ENCODE results near the gene EIF3M. TPM values are rescaled to one million over a fixed set of nuclear protein-coding genes. Genes with fewer than 3 reads are reported as not detected.

The EIF3M gene
- 484 and 494 TPM in 2 replicates for total RNA-seq

- DNase-seq (ENCODE audit: low read depth, low spot score) = peak; percentile 91
Observed at GRCh38 chr11:32583459-32584271, at the start of gene EIF3M. Gene EIF3M (plus strand): TSS chr11:32583831. CDS start chr11:32583888, 57 bp downstream.

DNA sequence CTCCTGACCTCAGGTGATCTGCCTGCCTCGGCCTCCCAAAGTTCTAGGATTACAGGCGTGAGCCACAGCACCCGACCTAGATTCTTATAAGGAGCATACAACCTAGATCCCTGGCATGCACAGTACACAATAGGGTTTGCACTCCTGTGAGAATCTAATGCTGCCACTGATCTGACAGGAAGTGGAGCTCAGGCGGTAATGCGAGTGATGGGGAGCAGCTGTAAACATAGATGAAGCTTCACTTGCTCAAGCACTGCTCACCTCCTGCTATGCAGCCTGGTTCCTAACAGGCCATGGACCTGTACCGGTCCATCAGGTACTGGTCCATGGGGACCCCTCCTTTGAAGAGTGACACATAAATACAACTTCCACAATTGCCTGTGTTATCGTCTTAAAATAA lies 44.8 kb upstream of the EIF3M start:
- DNase-seq (ENCODE audit: low read depth, low spot score) = no peak

GRCh38 chr11:32549611-32550187 lies 33.9 kb upstream of the EIF3M start:
- no peak for DNase-seq (ENCODE audit: low read depth, low spot score)

GRCh38 chr11:32550207-32550606 lies 33.4 kb upstream of the EIF3M start:
- DNase-seq (ENCODE audit: low read depth, low spot score) = no peak

GRCh38 chr11:32555091-32555490 lies 28.5 kb upstream of the EIF3M start:
- no peak for DNase-seq (ENCODE audit: low read depth, low spot score)

DNA sequence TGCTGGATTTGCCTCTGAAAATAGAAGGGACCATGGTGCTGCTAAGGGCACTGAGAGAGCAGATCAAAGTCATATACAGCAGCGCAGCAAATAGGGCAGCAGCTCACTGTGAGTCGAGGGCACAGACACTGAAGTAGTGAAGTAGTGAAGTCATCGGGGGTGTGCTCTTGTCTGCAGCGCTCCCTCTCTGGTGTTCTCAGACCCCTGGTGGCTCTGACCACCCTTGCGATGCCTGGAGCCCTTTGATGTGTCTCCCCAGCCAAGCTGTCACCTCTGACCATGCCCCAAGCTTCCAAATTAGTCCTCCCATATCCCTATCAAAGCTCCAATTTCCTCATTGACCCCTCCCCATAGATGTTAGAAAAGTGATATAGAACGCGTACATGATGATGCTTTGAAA lies 27.7 kb upstream of the EIF3M start:
- DNase-seq (ENCODE audit: low read depth, low spot score) = no peak

- no peak for DNase-seq (ENCODE audit: low read depth, low spot score)
Observed at GRCh38 chr11:32561835-32562234, 21.8 kb upstream of the EIF3M start.

- DNase-seq (ENCODE audit: low read depth, low spot score) = no peak
Observed at GRCh38 chr11:32562839-32563599, 20.6 kb upstream of the EIF3M start.

- DNase-seq (ENCODE audit: low read depth, low spot score) = no peak
Observed at GRCh38 chr11:32563600-32563959, 20.1 kb upstream of the EIF3M start.

DNA sequence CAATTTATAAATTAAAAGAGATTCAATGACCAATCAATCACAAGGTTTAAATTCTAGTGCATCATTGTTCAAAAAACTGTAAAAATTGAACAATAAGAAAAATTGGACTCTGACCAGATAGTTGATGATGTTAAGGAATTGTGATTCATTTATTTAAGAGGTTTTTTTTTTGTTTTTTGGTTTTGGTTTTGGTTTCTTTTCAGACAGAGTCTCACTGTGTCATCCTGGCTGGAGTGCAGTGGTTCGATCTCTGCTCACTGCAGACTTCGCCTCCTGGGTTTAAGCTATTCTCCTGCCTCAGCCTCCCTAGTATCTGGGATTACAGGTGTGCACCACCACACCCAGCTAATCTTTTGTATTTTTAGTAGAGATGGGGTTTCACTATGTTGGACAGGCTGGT lies 17.1 kb upstream of the EIF3M start:
- DNase-seq (ENCODE audit: low read depth, low spot score) = no peak

DNA sequence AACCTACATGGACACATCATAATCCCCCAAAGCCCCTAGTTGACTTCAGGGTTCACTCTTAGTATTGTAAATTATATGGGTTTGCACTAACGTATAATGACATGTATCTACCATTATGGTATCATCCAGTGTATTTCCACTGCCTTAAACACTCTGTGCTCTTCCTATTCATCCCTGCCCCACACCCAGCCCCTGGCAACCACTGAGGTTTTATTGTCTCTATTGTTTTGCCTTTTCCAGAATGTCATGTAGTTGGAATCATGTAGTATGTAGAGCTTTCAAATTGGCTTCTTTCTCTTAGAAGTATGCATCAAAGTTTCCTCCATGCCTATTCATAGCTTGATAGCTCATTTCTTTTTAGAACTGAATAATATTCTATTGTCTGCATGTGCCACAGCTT lies 16.5 kb upstream of the EIF3M start:
- no peak for DNase-seq (ENCODE audit: low read depth, low spot score)

DNA sequence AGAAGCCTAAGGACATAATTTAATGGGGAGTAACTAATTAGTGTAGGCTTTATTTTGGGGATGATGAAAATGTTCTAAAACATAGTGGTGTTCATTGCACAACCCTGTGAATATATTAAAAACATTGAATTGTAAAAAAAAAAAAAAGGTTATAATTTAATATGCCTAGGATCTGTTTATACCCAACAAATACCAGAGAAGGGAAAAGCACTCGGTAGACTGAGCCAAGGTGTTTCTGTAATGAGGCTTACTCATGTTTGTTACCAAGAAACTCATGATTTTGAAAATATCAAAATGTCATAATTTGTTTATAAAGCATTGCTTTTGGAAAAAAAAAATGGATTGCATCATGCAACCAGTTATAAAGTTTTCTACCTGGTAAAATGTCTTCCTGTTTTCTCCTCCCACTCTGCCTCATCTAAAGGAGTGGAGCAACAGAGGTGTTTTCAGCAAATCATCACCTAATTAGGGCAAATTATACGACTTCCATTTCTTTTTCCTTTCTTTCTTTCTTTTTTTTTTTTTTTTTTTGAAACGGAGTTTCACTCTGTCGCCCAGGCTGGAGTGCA lies 14.2 kb upstream of the EIF3M start:
- no peak for DNase-seq (ENCODE audit: low read depth, low spot score)

DNA sequence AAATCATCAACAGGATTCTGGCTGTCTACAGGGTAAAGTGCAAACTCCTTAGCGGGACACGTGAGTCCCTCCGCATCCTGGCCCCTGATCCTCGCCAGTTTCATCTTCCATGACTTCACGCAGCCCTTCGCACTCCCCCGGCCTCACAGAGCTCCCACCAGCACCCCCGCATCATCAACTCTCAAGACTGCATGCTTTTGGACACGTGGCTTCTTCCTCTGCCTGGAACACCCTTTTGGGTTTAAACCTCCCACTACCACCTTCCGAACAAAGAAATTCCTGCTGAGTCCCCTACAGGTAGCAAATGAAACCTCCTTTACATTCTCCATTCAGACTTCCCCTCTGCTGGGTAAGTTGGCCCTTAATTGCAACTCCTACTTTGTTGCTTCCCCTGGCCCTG lies 12.6 kb upstream of the EIF3M start:
- DNase-seq (ENCODE audit: low read depth, low spot score) = no peak

- DNase-seq (ENCODE audit: low read depth, low spot score) = no peak
Observed at GRCh38 chr11:32573228-32573627, 10.4 kb upstream of the EIF3M start.

DNA sequence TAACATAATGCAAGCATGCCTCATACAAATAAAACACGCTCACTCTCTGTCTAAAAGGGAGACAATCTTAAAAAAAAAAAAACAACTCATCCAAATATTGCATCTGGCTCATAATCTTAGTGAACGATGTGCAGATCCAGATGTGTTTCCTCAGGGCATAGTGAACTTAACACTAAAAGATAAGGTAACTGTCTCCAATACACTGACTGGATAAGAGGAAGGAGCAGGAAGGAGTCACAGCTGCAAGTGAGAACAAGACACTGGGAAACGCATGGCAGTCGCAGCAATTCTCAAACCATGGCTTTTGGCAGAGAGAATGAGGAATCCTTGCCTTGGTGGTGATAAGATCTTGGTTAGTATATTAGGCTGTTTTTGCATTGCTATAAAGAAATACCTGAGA lies 9.2 kb upstream of the EIF3M start:
- DNase-seq (ENCODE audit: low read depth, low spot score) = no peak

DNA sequence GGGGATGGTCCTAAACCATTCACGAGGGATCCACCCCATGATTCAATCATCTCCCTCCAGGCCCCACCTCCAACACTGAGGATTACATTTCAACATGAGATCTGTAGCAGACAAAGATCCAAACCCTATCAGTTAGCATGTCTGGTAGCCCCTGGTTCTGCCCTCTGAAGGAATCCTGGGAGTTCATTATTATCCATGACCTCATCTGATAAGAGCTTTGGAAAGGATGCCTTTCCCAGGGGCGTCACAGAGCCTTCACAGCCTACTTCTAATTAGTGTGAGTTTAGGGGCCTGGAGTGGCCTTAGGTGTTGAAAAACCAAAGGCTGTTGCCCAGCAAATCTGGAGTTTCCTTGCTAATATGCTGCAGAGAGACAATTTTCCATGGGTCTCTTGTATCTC lies 8.6 kb upstream of the EIF3M start:
- no peak for DNase-seq (ENCODE audit: low read depth, low spot score)

DNA sequence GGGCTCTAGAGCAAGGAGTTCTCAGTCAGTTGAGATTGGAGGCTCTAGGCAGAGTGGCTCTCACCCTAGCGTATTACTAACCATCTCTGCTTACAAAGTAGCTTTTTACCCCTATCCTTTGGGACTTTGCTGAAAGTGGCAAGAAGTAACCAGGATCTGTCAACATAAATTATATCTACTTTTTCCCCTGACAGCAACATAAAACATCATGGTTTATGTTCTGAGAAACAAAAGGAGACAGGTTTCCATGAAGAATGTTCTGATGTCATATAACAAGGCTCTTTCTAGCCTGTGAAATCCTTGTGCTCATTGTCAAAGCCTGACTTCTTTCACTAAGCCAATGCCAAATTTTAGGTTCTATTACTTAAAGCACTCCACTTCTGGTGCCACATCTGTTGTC lies 7.2 kb upstream of the EIF3M start:
- DNase-seq (ENCODE audit: low read depth, low spot score) = no peak

DNA sequence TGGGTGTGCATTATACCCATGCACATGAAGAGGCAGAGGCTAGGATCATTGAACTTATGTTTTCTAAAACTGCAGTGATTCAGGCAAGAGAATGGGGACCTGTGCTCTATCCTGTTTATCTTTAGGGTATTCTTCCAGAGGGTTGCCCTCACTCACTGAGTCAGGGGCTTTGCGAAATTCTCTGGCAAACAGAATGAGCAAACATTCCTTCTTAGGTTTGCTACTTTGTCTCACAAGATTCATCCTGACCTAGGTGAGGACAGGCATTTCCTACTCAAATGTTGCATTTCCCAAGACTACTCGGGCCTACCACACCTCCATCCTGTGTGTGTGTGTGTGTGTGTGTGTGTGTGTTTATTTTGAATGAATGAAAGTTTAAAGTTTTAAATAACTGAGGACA lies 2.7 kb upstream of the EIF3M start:
- no peak for DNase-seq (ENCODE audit: low read depth, low spot score)

DNA sequence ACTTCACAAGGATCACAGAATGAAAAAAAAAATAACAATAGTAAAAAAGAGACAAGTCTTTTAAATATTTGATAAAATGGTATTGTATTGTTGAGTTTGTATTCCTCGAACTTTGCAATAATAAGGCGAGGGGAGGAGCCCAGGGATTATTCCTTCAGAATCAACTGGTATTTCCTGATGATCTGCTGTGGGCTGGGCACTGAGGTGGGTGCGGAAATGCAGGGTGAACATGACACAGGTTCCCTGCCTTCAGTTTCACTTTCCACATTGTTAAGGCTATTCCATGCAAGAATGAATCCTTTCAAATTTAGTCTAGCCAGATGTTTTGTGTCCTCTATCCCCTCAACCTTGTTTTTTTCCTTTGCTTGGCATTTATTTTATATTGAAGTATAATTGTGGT lies 2.1 kb upstream of the EIF3M start:
- DNase-seq (ENCODE audit: low read depth, low spot score) = no peak

DNA sequence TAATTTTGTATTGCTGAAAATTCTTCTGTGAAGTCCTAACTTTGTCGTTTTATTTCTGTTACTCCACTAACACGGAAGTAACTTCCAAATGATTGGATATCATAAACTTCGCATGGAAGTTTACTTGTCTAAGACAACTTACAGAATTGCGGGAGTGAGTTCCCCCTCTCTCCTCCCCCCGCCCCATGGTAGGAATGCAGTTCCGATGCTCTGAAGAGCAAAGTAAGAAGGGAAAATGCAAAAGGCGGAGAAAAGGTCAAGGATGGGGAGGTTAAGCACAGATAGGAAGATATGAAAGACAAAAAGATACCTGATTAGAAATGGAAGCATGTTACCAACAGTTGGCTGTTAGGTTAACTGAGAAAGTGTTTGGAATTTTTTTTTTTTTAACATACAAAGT lies 1.3 kb downstream of the EIF3M start:
- DNase-seq (ENCODE audit: low read depth, low spot score) = no peak

DNA sequence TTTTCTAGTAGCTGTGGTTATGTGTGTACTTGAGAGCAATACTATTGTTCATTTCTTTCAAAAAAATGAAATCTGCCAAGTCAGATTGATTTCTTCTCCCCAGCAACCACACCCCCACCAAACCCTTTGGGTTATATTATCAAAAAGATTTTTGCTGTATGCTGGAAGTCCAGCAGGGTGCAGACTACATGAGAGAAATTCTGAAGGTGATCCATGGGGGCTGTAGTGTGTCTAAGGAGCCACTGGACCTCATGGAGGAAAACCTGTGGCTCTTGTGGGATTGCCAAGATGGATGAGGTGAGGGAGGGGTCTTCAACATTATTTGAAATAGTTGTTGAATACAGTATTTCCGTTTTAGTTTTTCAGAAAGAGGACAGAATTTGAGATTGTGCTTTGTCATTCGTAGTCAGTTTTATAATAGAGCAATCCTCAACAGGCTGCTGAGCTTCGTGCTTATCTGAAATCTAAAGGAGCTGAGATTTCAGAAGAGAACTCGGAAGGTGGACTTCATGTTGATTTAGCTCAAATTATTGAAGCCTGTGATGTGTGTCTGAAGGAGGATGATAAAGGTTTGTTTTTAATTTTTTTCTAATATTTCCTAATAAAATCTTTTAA lies 3.1 kb downstream of the EIF3M start:
- DNase-seq (ENCODE audit: low read depth, low spot score) = no peak

- DNase-seq (ENCODE audit: low read depth, low spot score) = no peak
Observed at GRCh38 chr11:32594272-32594671, 10.6 kb downstream of the EIF3M start.

Data from pulmonary artery endothelial cell (primary cell).